Bronchial epithelial cell (primary cell): ENCODE data around the gene SEPTIN5. TPM values are rescaled to one million over a fixed set of nuclear protein-coding genes. Genes with fewer than 3 reads are reported as not detected.

Source experiments
- DNase-seq: peaks from one replicate; pipeline ENCODE4 v3.0.0-alpha.2; 2010; ENCODE audit warnings: low read depth
- FAIRE-seq: peaks from 2 replicates; lab custom pipeline; 2011; peaks lifted over from hg19 to GRCh38; lab: Jason Lieb, UNC
- H3K27me3 ChIP-seq: 2 replicates; pipeline ENCODE4 v1.5.1; 2011; ENCODE audit warnings: low read length; ENCODE audit not compliant: control insufficient read depth, insufficient read depth
- H3K36me3 ChIP-seq: 2 replicates; pipeline ENCODE4 v1.5.1; 2011; ENCODE audit warnings: low read length; ENCODE audit not compliant: control insufficient read depth, insufficient read depth
- H3K4me3 ChIP-seq: 2 replicates; pipeline ENCODE4 v1.5.1; 2011; ENCODE audit warnings: mild to moderate bottlenecking, low read depth, low read length, control low read depth
- total RNA-seq: library from RNA; depleted of rRNA; stranded (reverse); fragments of >200 nt; gene quantifications from 2 replicates; pipeline ENCODE4 v1.2.1, GENCODE V29; 2014
- TF ChIP-seq, protein P1 (sequence below): IDR thresholded peaks from 2 replicates; pipeline ENCODE4 v1.5.1; 2011; ENCODE audit warnings: mild to moderate bottlenecking, moderate library complexity, low read length, control low read depth, inconsistent platforms; ENCODE audit not compliant: insufficient read depth, severe bottlenecking

SEPTIN5 gene
- total RNA-seq, 1 donor from 2014 or later = 5.8 TPM

DNA sequence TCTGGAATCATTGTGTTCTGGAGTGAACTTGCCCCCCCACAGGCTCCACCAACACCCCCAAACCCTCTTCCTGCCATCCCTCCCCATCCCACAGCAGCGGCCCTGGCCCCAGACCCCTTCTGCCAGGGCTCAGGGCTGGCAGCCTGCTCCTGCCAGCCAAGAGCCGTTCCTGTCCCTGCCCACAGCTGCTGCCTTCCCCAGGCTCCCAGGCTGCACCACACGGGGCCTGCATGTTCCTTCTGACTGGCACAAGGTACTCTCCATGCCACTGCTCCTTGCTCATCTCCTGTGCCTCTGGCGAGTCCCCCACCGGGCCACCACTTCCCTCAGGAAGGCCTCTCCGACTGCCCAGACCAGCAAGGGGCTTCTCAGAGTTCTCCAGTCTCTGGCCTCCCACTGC lies 14.0 kb downstream of the SEPTIN5 start:
- TF ChIP-seq, protein P1, sequence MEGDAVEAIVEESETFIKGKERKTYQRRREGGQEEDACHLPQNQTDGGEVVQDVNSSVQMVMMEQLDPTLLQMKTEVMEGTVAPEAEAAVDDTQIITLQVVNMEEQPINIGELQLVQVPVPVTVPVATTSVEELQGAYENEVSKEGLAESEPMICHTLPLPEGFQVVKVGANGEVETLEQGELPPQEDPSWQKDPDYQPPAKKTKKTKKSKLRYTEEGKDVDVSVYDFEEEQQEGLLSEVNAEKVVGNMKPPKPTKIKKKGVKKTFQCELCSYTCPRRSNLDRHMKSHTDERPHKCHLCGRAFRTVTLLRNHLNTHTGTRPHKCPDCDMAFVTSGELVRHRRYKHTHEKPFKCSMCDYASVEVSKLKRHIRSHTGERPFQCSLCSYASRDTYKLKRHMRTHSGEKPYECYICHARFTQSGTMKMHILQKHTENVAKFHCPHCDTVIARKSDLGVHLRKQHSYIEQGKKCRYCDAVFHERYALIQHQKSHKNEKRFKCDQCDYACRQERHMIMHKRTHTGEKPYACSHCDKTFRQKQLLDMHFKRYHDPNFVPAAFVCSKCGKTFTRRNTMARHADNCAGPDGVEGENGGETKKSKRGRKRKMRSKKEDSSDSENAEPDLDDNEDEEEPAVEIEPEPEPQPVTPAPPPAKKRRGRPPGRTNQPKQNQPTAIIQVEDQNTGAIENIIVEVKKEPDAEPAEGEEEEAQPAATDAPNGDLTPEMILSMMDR = no peak
- Histone ChIP-seq H3K36me3 (no peaks in the 10 kb centered on the region), H3K4me3 (no peak overlapping the region), H3K27me3 (no peaks in the 10 kb centered on the region)
- FAIRE-seq (no peak), DNase-seq (no peak)

DNA sequence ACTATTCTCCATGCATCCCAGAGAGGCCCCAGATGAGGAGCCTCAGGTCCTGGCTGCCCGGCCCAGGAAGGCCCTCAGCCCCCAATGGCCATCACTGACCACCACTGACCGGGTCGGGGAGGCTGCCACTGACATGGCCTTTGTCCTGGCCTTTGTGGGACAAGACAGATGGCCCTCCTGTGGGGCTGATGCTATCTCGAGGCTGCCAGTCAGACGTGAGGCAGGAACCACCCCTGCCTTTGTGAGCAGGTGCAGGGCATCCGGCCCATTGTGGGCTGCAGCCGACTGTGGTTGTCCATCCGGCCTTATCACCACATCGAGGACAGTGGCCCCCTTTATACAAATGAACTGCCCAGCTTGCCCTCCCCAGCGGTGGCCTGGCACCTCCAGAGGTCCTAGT lies 14.5 kb downstream of the SEPTIN5 start:
- TF ChIP-seq, protein P1 = no peak
- FAIRE-seq (no peak), DNase-seq (no peak)
- H3K27me3 ChIP-seq = no peaks in the 10 kb centered on the region
- no peak overlapping the region for H3K4me3 ChIP-seq
- no peaks in the 10 kb centered on the region for H3K36me3 ChIP-seq

GRCh38 chr22:19729507-19729906 lies 15.2 kb downstream of the SEPTIN5 start:
- TF ChIP-seq, protein P1 = no peak
- peak; percentile 47 for FAIRE-seq
- no peak for DNase-seq
- no peaks in the 10 kb centered on the region for H3K27me3 ChIP-seq
- no peak overlapping the region for H3K4me3 ChIP-seq
- H3K36me3 ChIP-seq = no peaks in the 10 kb centered on the region

DNA sequence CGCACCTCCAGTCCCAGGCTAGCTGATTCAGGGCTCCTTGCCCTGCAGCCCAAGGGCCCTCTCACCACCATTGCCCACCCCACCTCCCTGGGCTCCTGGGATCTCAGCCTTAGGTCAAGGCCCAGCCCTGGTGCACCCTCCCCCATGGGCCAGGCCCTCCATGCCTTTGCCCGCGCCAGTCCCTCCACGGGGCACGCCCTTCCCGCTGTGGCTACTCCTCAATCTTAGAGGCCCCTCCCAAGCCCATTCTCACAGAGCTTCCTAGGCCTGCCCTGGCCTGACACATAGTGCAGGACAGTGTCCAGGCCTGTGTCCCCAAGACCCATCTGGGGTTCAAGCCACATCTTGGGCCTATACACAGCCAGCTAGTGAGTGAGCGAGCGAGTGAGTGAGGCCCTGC lies 15.9 kb downstream of the SEPTIN5 start:
- no peak for FAIRE-seq
- Histone ChIP-seq H3K36me3 (no peaks in the 10 kb centered on the region), H3K27me3 (no peaks in the 10 kb centered on the region), H3K4me3 (no peak overlapping the region)
- TF ChIP-seq, protein P1 = no peak
- DNase-seq = no peak

DNA sequence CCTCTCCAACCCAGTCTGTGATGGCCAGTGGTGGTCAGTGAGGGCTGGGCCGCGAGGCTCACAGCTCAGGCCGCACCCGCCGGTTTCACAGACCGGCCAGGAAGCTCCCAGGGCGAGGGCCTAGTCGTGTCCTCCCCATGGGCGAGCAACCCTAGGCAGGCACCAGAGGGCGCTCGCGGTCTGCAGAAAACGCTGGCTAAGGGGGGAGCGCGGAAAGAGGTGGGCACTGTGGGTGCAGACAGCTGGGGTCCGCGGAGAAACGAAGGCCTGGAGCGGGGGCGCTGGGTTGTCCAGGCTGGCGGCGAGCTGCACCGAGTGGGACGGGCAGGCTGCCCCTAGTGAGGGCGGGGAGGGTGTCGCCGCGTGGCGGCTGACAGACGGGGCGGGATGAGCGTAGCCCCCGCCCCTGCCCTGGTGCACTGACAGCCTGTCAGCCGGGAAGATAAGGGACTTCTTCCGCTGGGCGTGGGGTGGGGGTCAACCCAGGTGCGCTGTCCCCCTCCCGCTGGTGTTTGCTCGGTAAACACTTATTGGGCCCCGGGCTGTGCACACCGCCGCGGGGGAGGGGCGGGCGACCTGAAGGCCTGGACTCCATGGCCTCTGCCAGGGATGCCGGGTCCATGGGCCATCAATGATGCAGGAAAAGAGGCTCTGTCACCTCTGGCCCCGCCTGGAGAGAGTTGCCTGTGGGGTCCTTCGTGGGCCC lies 16.5 kb downstream of the SEPTIN5 start:
- Histone ChIP-seq H3K4me3 (peak overlapping the region; percentile 32), H3K36me3 (no peaks in the 10 kb centered on the region), H3K27me3 (no peaks in the 10 kb centered on the region)
- FAIRE-seq (no peak), DNase-seq (peak; percentile 27)
- TF ChIP-seq, protein P1 = peak; percentile 97
